Measurements from ENCODE around the gene DOHH. TPM values are rescaled to one million over a fixed set of nuclear protein-coding genes. Genes with fewer than 3 reads are reported as not detected.
"Not testable (repeated sequence)": the region's sequence is repeated elsewhere in the genome, so short reads cannot be mapped to it uniquely, and the experiment has no call there.

Gene DOHH
- total RNA-seq, 1 donor from 2014 or later = 13.6 TPM

GRCh38 chr19:3532154-3532786 lies 31.8 kb upstream of the DOHH start:
- H3K36me3 Mint-ChIP-seq (ENCODE audit: low read depth) = peaks cover 33% of the 10 kb centered on the region
- no peak for ATAC-seq (ENCODE audit: low read depth)
- CTCF ChIA-PET = no interaction called here
- H3K9me3 Mint-ChIP-seq = no peaks in the 10 kb centered on the region
- POLR2A ChIA-PET = no interaction called here
- intact Hi-C loops (cut with micrococcal nuclease) = no loop called here
- TF ChIP-seq CTCF (IDR thresholded peaks at IDR 0.05) = no peak
- H3K4me3 Mint-ChIP-seq = no peak overlapping the region
- H3K27ac Mint-ChIP-seq = no peak overlapping the region
- no peaks in the 10 kb centered on the region for H3K27me3 Mint-ChIP-seq
- no peaks in the 10 kb centered on the region for H3K4me1 Mint-ChIP-seq
- DNase-seq = no peak

- POLR2A ChIA-PET = no interaction called here
- no peak overlapping the region for H3K27ac Mint-ChIP-seq
- intact Hi-C loops (cut with micrococcal nuclease) = no loop called here
These were observed 31.2 kb upstream of the DOHH start for GRCh38 chr19:3531716-3532115.

GRCh38 chr19:3530389-3530788 lies 29.9 kb upstream of the DOHH start:
- peaks cover 32% of the 10 kb centered on the region for H3K36me3 Mint-ChIP-seq (ENCODE audit: low read depth)
- DNase-seq (no peak), ATAC-seq (ENCODE audit: low read depth) (no peak)
- no peak for TF ChIP-seq CTCF (IDR thresholded peaks at IDR 0.05)
- H3K27me3 Mint-ChIP-seq = no peaks in the 10 kb centered on the region
- H3K4me1 Mint-ChIP-seq = no peaks in the 10 kb centered on the region
- H3K9me3 Mint-ChIP-seq = no peaks in the 10 kb centered on the region
- POLR2A ChIA-PET = no interaction called here
- CTCF ChIA-PET = no interaction called here
- intact Hi-C loops (cut with micrococcal nuclease) = no loop called here
- H3K4me3 Mint-ChIP-seq = no peak overlapping the region
- no peak overlapping the region for H3K27ac Mint-ChIP-seq

More at GRCh38 chr19:3531716-3532115, 31.2 kb upstream of the DOHH start:
- TF ChIP-seq CTCF (IDR thresholded peaks at IDR 0.05) = no peak
- DNase-seq = no peak
- H3K36me3 Mint-ChIP-seq (ENCODE audit: low read depth) = peaks cover 38% of the 10 kb centered on the region
- H3K4me3 Mint-ChIP-seq = no peak overlapping the region
- no peaks in the 10 kb centered on the region for H3K27me3 Mint-ChIP-seq
- no peaks in the 10 kb centered on the region for H3K4me1 Mint-ChIP-seq
- ATAC-seq (ENCODE audit: low read depth) = no peak
- H3K9me3 Mint-ChIP-seq = no peaks in the 10 kb centered on the region
- CTCF ChIA-PET = no interaction called here

GRCh38 chr19:3529299-3529698 lies 28.8 kb upstream of the DOHH start:
- H3K4me1 Mint-ChIP-seq; intact Hi-C loops (cut with micrococcal nuclease); DNase-seq: not testable (repeated sequence)

GRCh38 chr19:3528539-3529211 lies 28.2 kb upstream of the DOHH start:
- POLR2A ChIA-PET = no interaction called here
- DNase-seq (no peak), ATAC-seq (ENCODE audit: low read depth) (no peak)
- Mint-ChIP-seq H3K4me3 (no peak overlapping the region), H3K4me1 (no peaks in the 10 kb centered on the region), H3K27ac (no peak overlapping the region), H3K36me3 (ENCODE audit: low read depth) (peaks cover 27% of the 10 kb centered on the region), H3K27me3 (no peaks in the 10 kb centered on the region), H3K9me3 (no peaks in the 10 kb centered on the region)
- no peak for TF ChIP-seq CTCF (IDR thresholded peaks at IDR 0.05)
- CTCF ChIA-PET = no interaction called here
- intact Hi-C loops (cut with micrococcal nuclease) = no loop called here

More at GRCh38 chr19:3529299-3529698, 28.8 kb upstream of the DOHH start:
- H3K4me3 Mint-ChIP-seq; H3K9me3 Mint-ChIP-seq; CTCF ChIA-PET; ATAC-seq (ENCODE audit: low read depth); POLR2A ChIA-PET; H3K27me3 Mint-ChIP-seq; H3K27ac Mint-ChIP-seq: not testable (repeated sequence)
- peaks cover 26% of the 10 kb centered on the region for H3K36me3 Mint-ChIP-seq (ENCODE audit: low read depth)
